Immature natural killer cell (primary cell): ENCODE data around the gene ZCWPW1. TPM values are rescaled to one million over a fixed set of nuclear protein-coding genes. Genes with fewer than 3 reads are reported as not detected.
"Not testable (repeated sequence)": the region's sequence is repeated elsewhere in the genome, so short reads cannot be mapped to it uniquely, and the experiment has no call there.

Source experiments
- DNase-seq, 3 donors: peaks; one replicate each; pipeline ENCODE4 v3.0.0; 2022; ENCODE audit warnings: mixed read lengths in 1 of 3
- H3K27ac Mint-ChIP-seq, 6 donors: one replicate each; pipeline ENCODE4 v1.8.0; 2020; ENCODE audit warnings: mixed read lengths in 6 of 6, mild to moderate bottlenecking in 5 of 6, inconsistent platforms in 4 of 6, moderate library complexity in 3 of 6
- H3K27me3 Mint-ChIP-seq, 3 donors: one replicate each; pipeline ENCODE4 v1.8.0; 2020 to 2021; ENCODE audit warnings: low read depth in 3 of 3, mild to moderate bottlenecking in 3 of 3, mixed read lengths in 3 of 3, moderate library complexity in 3 of 3, inconsistent platforms in 1 of 3
- H3K36me3 Mint-ChIP-seq, 3 donors: one replicate each; pipeline ENCODE4 v1.8.0; 2020; ENCODE audit warnings: mixed read lengths in 3 of 3, inconsistent platforms in 2 of 3, mild to moderate bottlenecking in 2 of 3
- H3K4me1 Mint-ChIP-seq, 2 donors: one replicate each; pipeline ENCODE4 v1.8.0; 2020; ENCODE audit warnings: inconsistent platforms in 2 of 2, mild to moderate bottlenecking in 2 of 2, mixed read lengths in 2 of 2, moderate library complexity in 1 of 2
- H3K4me3 Mint-ChIP-seq, 5 donors: one replicate each; pipeline ENCODE4 v1.8.0; 2020; ENCODE audit warnings: mild to moderate bottlenecking in 5 of 5, mixed read lengths in 5 of 5, inconsistent platforms in 3 of 5, moderate library complexity in 3 of 5
- H3K9me3 Mint-ChIP-seq, 6 donors: one replicate each; pipeline ENCODE4 v1.8.0; 2020; ENCODE audit warnings: mild to moderate bottlenecking in 6 of 6, mixed read lengths in 6 of 6, inconsistent platforms in 4 of 6, moderate library complexity in 3 of 6
- polyA plus RNA-seq, 3 donors: library from polyadenylated mRNA; unstranded; fragments of 300-500 nt; fragmentation: Illumina TruSeq; gene quantifications; one replicate each; pipeline ENCODE4 v1.2.3, GENCODE V29; 2021

The ZCWPW1 gene
- polyA plus RNA-seq, 3 donors from 2014 or later: 4.1 to 5.9 (median 5.7) TPM

GRCh38 chr7:100376066-100376465 is 52.4 kb downstream of the ZCWPW1 start:
- H3K36me3 Mint-ChIP-seq: peaks cover 0 to 9% (median 5%) of the 10 kb centered on the region in 3 donors
- DNase-seq: no peak
- peak overlapping the region in 2 of 6 donors; percentile 65 to 73 for H3K27ac Mint-ChIP-seq
- no peaks in the 10 kb centered on the region for H3K9me3 Mint-ChIP-seq
- peaks cover 0 to 1% (median 0%) of the 10 kb centered on the region in 3 donors for H3K27me3 Mint-ChIP-seq
- peaks cover 29 to 40% of the 10 kb centered on the region in 2 donors for H3K4me1 Mint-ChIP-seq
- H3K4me3 Mint-ChIP-seq: peak overlapping the region in 4 of 5 donors; percentile 7 to 74 (median 37)

DNA sequence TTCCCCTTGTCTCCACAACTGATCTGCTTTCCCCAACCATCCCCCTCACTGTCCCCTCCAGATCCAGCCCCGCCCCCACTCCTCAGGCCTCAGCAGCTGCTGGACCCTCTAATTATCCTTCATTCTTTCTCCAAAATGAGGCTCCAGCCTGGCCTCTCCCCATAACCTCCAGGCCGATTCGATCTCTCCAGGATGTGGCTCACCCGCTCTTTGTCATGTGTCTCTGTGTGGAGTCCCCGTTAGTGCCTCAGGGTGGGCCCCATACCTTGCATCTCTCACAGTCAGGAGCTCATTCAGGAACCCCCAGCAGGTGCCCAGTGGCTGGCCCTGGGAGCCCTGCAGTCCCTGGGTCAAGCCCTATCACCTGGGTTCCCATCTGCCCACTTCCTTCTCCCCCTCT is 53.9 kb downstream of the ZCWPW1 start:
- Mint-ChIP-seq H3K27me3 (peaks cover 0 to 2% (median 1%) of the 10 kb centered on the region in 3 donors), H3K27ac (peak overlapping the region in 5 of 6 donors; percentile 36 to 85 (median 65)), H3K9me3 (no peaks in the 10 kb centered on the region), H3K4me1 (peaks cover 40 to 52% of the 10 kb centered on the region in 2 donors), H3K4me3 (peak overlapping the region in 3 of 5 donors; percentile 3 to 51 (median 38)), H3K36me3 (peaks cover 0 to 9% (median 5%) of the 10 kb centered on the region in 3 donors)
- DNase-seq: no peak

DNA sequence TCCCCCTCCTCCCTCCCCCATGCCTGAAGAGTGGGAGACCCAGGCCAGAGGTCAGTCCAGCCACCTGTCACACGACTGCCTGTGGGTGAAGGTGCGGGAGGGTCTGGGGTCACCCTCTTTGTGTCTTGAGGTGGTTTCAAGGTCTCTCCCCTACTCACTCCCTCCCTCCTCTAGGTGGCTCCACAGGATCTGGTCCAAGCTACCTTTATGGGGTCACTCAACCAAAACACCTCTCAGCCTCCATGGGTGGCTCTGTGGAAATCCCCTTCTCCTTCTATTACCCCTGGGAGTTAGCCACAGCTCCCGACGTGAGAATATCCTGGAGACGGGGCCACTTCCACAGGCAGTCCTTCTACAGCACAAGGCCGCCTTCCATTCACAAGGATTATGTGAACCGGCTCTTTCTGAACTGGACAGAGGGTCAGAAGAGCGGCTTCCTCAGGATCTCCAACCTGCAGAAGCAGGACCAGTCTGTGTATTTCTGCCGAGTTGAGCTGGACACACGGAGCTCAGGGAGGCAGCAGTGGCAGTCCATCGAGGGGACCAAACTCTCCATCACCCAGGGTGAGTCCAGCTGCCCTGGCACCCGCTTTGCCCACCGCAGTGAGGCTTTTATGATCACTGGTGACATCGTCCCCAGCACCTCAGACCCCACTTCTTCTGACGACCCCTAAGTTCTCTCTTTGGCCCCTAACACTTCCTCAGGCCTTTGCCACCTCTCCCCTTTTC is 54.5 kb downstream of the ZCWPW1 start:
- H3K4me1 Mint-ChIP-seq: peaks cover 46 to 58% of the 10 kb centered on the region in 2 donors
- H3K4me3 Mint-ChIP-seq: peak overlapping the region in 1 of 5 donors; percentile 38
- H3K36me3 Mint-ChIP-seq, DNase-seq, H3K9me3 Mint-ChIP-seq, H3K27me3 Mint-ChIP-seq: not testable (repeated sequence)
- peak overlapping the region in 5 of 6 donors; percentile 39 to 85 (median 64) for H3K27ac Mint-ChIP-seq

DNA sequence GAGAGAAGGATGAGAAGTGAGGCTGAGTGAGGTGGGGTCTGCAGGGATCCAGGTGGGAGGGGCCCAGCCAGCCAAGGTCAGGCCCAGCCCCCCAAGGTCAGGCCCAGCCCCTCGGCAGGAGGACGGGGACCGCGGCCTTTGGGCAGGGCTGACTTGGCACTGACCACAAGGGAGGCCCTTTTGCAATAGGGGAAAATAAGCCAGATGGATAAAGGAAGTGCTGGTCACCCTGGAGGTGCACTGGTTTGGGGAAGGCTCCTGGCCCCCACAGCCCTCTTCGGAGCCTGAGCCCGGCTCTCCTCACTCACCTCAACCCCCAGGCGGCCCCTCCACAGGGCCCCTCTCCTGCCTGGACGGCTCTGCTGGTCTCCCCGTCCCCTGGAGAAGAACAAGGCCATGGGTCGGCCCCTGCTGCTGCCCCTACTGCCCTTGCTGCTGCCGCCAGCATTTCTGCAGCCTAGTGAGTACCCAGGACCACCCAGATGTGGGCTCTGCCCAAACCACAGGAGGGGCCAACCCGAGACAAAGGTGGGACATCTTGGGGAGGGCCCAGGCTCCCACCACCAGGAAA is 55.2 kb downstream of the ZCWPW1 start, which contains the start of gene PILRA:
PILRA (plus strand) TSS at position 227 of the 571 bp plus-strand sequence; CDS start at position 397, 170 bp downstream.
- Mint-ChIP-seq H3K4me1 (peaks cover 53 to 64% of the 10 kb centered on the region in 2 donors), H3K4me3 (peak within 1 kb of the TSS in 2 of 5 donors; percentile 26 to 38), H3K9me3 (no peaks in the 10 kb centered on the region), H3K36me3 (peaks cover 0 to 7% (median 2%) of the 10 kb centered on the region in 3 donors), H3K27me3 (peaks cover 0 to 6% (median 6%) of the 10 kb centered on the region in 3 donors), H3K27ac (peak within 1 kb of the TSS; percentile 34 to 85 (median 75))
- DNase-seq: no peak

DNA sequence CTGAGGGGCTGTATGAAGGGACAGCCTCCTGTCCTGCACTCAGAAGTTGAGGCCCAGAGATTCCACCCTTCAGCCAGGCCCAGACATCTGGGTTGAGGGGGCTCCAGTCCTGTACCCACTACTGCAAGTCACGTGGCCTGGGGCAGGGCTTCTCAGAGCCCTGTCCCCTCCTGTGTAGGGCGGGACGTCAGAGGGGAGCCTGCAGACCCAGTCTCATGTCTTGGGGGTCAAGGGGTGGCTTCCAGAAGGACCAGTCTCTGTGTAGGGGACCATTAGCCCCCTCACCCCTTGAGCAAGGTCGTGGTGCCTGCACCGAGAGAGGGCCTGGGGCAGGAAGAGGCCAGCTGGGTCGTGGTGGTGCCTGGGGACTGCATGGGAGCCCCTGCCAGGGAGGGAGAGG is 55.8 kb downstream of the ZCWPW1 start:
- peak overlapping the region; percentile 34 to 81 (median 55) for H3K27ac Mint-ChIP-seq
- no peak for DNase-seq
- H3K9me3 Mint-ChIP-seq: no peaks in the 10 kb centered on the region
- H3K4me3 Mint-ChIP-seq: no peak overlapping the region
- peaks cover 59 to 68% of the 10 kb centered on the region in 2 donors for H3K4me1 Mint-ChIP-seq
- peaks cover 0 to 9% (median 6%) of the 10 kb centered on the region in 3 donors for H3K27me3 Mint-ChIP-seq
- H3K36me3 Mint-ChIP-seq: peaks cover 0 to 4% (median under 1%) of the 10 kb centered on the region in 3 donors

DNA sequence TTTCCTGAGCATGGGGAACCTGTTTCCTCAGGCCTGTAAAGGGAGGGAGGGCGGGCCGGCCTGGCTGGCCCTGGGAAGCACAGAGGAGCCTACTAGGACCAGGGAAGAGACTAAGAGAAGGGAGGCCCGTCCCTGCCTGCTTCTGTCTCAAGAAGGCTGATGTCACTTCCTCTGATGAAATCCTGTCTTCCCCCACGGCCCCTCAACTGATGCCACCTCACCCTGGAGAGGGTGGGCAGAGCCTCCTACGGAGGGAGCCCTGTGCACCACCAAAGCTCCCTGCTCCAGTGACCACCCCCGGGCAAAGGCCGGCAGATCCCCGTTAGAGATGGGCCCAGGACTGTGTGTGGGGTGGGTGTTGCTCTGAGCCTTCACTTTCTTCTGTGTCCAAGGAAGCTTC is 56.2 kb downstream of the ZCWPW1 start:
- Mint-ChIP-seq H3K9me3 (no peaks in the 10 kb centered on the region), H3K36me3 (peaks cover 0 to 4% (median 3%) of the 10 kb centered on the region in 3 donors), H3K4me1 (peaks cover 63 to 73% of the 10 kb centered on the region in 2 donors), H3K4me3 (peak overlapping the region in 2 of 5 donors; percentile 21 to 26), H3K27me3 (peaks cover 0 to 9% (median 7%) of the 10 kb centered on the region in 3 donors), H3K27ac (peak overlapping the region; percentile 34 to 91 (median 75))
- no peak for DNase-seq

GRCh38 chr7:100371561-100372171 is 56.8 kb downstream of the ZCWPW1 start:
- no peak for DNase-seq
- Mint-ChIP-seq H3K4me1 (peaks cover 69 to 79% of the 10 kb centered on the region in 2 donors), H3K4me3 (no peak overlapping the region)

GRCh38 chr7:100370746-100371145 is 57.8 kb downstream of the ZCWPW1 start:
- Mint-ChIP-seq H3K4me3 (no peak overlapping the region), H3K36me3 (peaks cover 0 to 3% (median 3%) of the 10 kb centered on the region in 3 donors), H3K27ac (peak overlapping the region; percentile 79 to 99 (median 88)), H3K9me3 (no peaks in the 10 kb centered on the region), H3K27me3 (peaks cover 4 to 15% (median 12%) of the 10 kb centered on the region in 3 donors), H3K4me1 (peaks cover 71 to 81% of the 10 kb centered on the region in 2 donors)
- no peak for DNase-seq

More at GRCh38 chr7:100371561-100372171, 56.8 kb downstream of the ZCWPW1 start:
- Mint-ChIP-seq H3K27ac (peak overlapping the region in 5 of 6 donors; percentile 79 to 99 (median 86)), H3K27me3 (peaks cover 2 to 9% (median 7%) of the 10 kb centered on the region in 3 donors), H3K36me3 (peaks cover 0 to 4% (median 3%) of the 10 kb centered on the region in 3 donors), H3K9me3 (no peaks in the 10 kb centered on the region)

DNA sequence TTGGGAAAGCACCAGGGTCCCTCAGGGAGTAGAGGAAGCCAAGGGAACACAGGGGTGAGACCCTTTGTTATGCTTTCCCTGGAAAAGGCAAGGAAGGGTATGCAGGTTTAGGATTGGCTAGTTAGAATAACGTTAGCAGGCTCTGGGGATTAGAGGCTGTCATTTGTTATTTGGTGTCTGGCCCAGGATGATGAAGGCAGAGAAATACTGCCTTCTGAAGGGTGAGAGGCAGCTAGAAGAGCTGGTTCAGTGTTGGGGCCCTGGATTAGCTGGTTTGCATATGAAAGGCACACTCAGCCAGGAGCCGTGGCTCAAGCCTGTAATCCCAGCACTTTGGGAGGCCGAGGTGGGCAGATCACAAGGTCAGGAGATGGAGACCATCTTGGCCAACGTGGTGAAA is 58.2 kb downstream of the ZCWPW1 start:
- H3K27ac Mint-ChIP-seq: peak overlapping the region; percentile 71 to 99 (median 88)
- peaks cover 4 to 15% (median 13%) of the 10 kb centered on the region in 3 donors for H3K27me3 Mint-ChIP-seq
- peaks cover 0 to 3% (median 0%) of the 10 kb centered on the region in 3 donors for H3K36me3 Mint-ChIP-seq
- H3K4me3 Mint-ChIP-seq: peak overlapping the region in 2 of 5 donors; percentile 18 to 20
- no peaks in the 10 kb centered on the region for H3K9me3 Mint-ChIP-seq
- no peak for DNase-seq
- peaks cover 71 to 81% of the 10 kb centered on the region in 2 donors for H3K4me1 Mint-ChIP-seq

GRCh38 chr7:100369105-100369504 is 59.4 kb downstream of the ZCWPW1 start:
- peaks cover 0 to 8% (median 4%) of the 10 kb centered on the region in 3 donors for H3K36me3 Mint-ChIP-seq

GRCh38 chr7:100367676-100368613 is 60.6 kb downstream of the ZCWPW1 start:
- peaks cover 4 to 15% (median 15%) of the 10 kb centered on the region in 3 donors for H3K27me3 Mint-ChIP-seq
- peaks cover 77 to 80% of the 10 kb centered on the region in 2 donors for H3K4me1 Mint-ChIP-seq
- peak overlapping the region in 4 of 5 donors; percentile 56 to 69 (median 66) for H3K4me3 Mint-ChIP-seq
- H3K36me3 Mint-ChIP-seq: peaks cover 0 to 15% (median 10%) of the 10 kb centered on the region in 3 donors
- DNase-seq: peak in 2 of 3 donors; percentile 39 to 41
- no peaks in the 10 kb centered on the region for H3K9me3 Mint-ChIP-seq
- peak overlapping the region; percentile 90 to 99 (median 94) for H3K27ac Mint-ChIP-seq

More at GRCh38 chr7:100369105-100369504, 59.4 kb downstream of the ZCWPW1 start:
- Mint-ChIP-seq H3K27me3 (peaks cover 4 to 15% (median 13%) of the 10 kb centered on the region in 3 donors), H3K4me1 (peaks cover 70 to 78% of the 10 kb centered on the region in 2 donors), H3K4me3 (peak overlapping the region; percentile 56 to 77 (median 69)), H3K9me3 (no peaks in the 10 kb centered on the region), H3K27ac (peak overlapping the region; percentile 83 to 99 (median 94))
- DNase-seq: peak; percentile 88 to 90 (median 89)

DNA sequence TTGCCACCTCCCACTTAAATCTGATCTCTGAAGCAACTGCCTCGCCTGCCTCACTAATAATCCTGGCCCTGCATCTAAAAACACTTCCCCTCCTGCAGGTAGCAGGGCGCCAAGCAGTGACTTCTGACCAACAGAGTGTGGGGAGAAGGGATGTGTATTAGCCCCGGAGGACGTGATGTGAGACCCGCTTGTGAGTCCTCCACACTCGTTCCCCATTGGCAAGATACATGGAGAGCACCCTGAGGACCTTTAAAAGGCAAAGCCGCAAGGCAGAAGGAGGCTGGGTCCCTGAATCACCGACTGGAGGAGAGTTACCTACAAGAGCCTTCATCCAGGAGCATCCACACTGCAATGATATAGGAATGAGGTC is 61.3 kb downstream of the ZCWPW1 start:
- H3K27ac Mint-ChIP-seq: peak overlapping the region; percentile 85 to 99 (median 93)
- peak overlapping the region in 4 of 5 donors; percentile 17 to 56 (median 36) for H3K4me3 Mint-ChIP-seq
- peaks cover 0 to 16% (median 11%) of the 10 kb centered on the region in 3 donors for H3K36me3 Mint-ChIP-seq
- no peak for DNase-seq
- H3K4me1 Mint-ChIP-seq: peaks cover 77% of the 10 kb centered on the region in 2 donors
- H3K9me3 Mint-ChIP-seq: no peaks in the 10 kb centered on the region
- peaks cover 4 to 15% (median 15%) of the 10 kb centered on the region in 3 donors for H3K27me3 Mint-ChIP-seq
